ENCODE data around the gene TNKS2. TPM values are rescaled to one million over a fixed set of nuclear protein-coding genes. Genes with fewer than 3 reads are reported as not detected.
A peak's percentile ranks its signal among the peaks of the same experiment; 100 is the strongest.

Gene TNKS2
- polyA plus RNA-seq, 1 donor (not counting 4 experiments of a cell fraction or from before 2014, with no cell fraction given): 35.4 TPM

DNA sequence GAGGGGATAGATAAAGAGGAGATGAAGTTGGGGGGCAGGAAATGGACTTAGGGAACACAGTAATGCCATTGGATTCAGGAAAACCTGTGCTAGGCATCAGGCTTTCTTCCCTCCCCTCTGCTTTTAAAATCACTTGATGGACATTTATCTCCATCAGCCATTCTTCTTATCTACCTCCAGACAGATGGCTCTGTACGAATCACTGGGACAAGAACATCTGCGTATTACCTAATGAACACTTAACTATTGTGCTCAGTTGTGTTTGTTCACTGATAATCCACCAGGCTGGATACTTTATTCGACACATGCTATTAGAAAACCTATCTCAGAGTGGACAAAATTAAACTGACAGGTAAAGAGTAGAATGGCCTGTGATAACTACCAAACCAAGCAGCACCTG, 40.0 kb downstream of the TNKS2 start:
- no peak overlapping the region for H3K4me3 ChIP-seq (ENCODE audit: control insufficient read depth in 2 of 3, extremely low read depth in 1 of 3, insufficient read depth in 2 of 3, low read depth in 1 of 3, low read length in 3 of 3)
- H3K79me2 ChIP-seq (ENCODE audit: control insufficient read depth, insufficient read depth, low read length): no peaks in the 10 kb centered on the region
- no peaks in the 10 kb centered on the region for H3K9me3 ChIP-seq (ENCODE audit: control insufficient read depth, low read depth, low read length)
- dilution Hi-C loops (cut with MboI; ENCODE audit: extremely low pct_ligation_motif_present, low sequenced_read_pairs): no loop called here
- no peak overlapping the region for H3K9ac ChIP-seq (ENCODE audit: control insufficient read depth, extremely low read depth, insufficient read depth, low read length)
- peaks cover 24 to 41% of the 10 kb centered on the region in 2 experiments for H3K36me3 ChIP-seq (ENCODE audit: control insufficient read depth in 2 of 2, extremely low read depth in 1 of 2, insufficient read depth in 2 of 2, low read length in 2 of 2)
- no peak overlapping the region for H3K27ac ChIP-seq (ENCODE audit: control insufficient read depth, insufficient read depth, low read length)
- no peak for TF ChIP-seq EZH2 (IDR thresholded peaks at IDR 0.05; ENCODE audit: low read length)
- H4K20me1 ChIP-seq (ENCODE audit: control insufficient read depth, extremely low read depth, insufficient read depth, low read length): no peaks in the 10 kb centered on the region
- H2AFZ ChIP-seq (ENCODE audit: control insufficient read depth, low read length): no peak overlapping the region
- no peak overlapping the region for H3K4me2 ChIP-seq (ENCODE audit: control insufficient read depth, extremely low read depth, insufficient read depth, low read depth, low read length)
- FAIRE-seq (no peak), DNase-seq (ENCODE audit: low read depth, low spot score) (no peak)
- H3K9me1 ChIP-seq (ENCODE audit: control insufficient read depth, extremely low read depth, insufficient read depth, low read length): no peaks in the 10 kb centered on the region
- no peaks in the 10 kb centered on the region for H3K27me3 ChIP-seq (ENCODE audit: control insufficient read depth, extremely low read depth, insufficient read depth, low read length)
- H3K4me1 ChIP-seq (ENCODE audit: control insufficient read depth, extremely low read depth, insufficient read depth, low read length): no peaks in the 10 kb centered on the region

GRCh38 chr10:91843083-91843482, 44.9 kb downstream of the TNKS2 start:
- dilution Hi-C loops (cut with MboI; ENCODE audit: extremely low pct_ligation_motif_present, low sequenced_read_pairs): no loop called here
- no peak for DNase-seq (ENCODE audit: low read depth, low spot score)
- H3K9me1 ChIP-seq (ENCODE audit: control insufficient read depth, extremely low read depth, insufficient read depth, low read length): no peaks in the 10 kb centered on the region
- no peak overlapping the region for H2AFZ ChIP-seq (ENCODE audit: control insufficient read depth, low read length)
- peaks cover 29 to 41% of the 10 kb centered on the region in 2 experiments for H3K36me3 ChIP-seq (ENCODE audit: control insufficient read depth in 2 of 2, extremely low read depth in 1 of 2, insufficient read depth in 2 of 2, low read length in 2 of 2)
- H3K4me1 ChIP-seq (ENCODE audit: control insufficient read depth, extremely low read depth, insufficient read depth, low read length): no peaks in the 10 kb centered on the region
- no peaks in the 10 kb centered on the region for H3K9me3 ChIP-seq (ENCODE audit: control insufficient read depth, low read depth, low read length)
- no peak overlapping the region for H3K4me2 ChIP-seq (ENCODE audit: control insufficient read depth, extremely low read depth, insufficient read depth, low read depth, low read length)
- no peak overlapping the region for H3K27ac ChIP-seq (ENCODE audit: control insufficient read depth, insufficient read depth, low read length)
- TF ChIP-seq EZH2 (IDR thresholded peaks at IDR 0.05; ENCODE audit: low read length) (no peak), CTCF (optimal IDR thresholded peaks at IDR 0.05 in 1 of 3, IDR thresholded peaks at IDR 0.05 in 1 of 3, conservative IDR thresholded peaks at IDR 0.05 in 1 of 3; ENCODE audit: extremely low read depth in 1 of 3, insufficient read depth in 2 of 3, low read length in 3 of 3) (no peak)
- no peaks in the 10 kb centered on the region for H4K20me1 ChIP-seq (ENCODE audit: control insufficient read depth, extremely low read depth, insufficient read depth, low read length)
- no peak for FAIRE-seq
- H3K27me3 ChIP-seq (ENCODE audit: control insufficient read depth, extremely low read depth, insufficient read depth, low read length): no peaks in the 10 kb centered on the region
- H3K4me3 ChIP-seq (ENCODE audit: control insufficient read depth in 2 of 3, extremely low read depth in 1 of 3, insufficient read depth in 2 of 3, low read depth in 1 of 3, low read length in 3 of 3): no peak overlapping the region
- H3K79me2 ChIP-seq (ENCODE audit: control insufficient read depth, insufficient read depth, low read length): no peaks in the 10 kb centered on the region
- no peak overlapping the region for H3K9ac ChIP-seq (ENCODE audit: control insufficient read depth, extremely low read depth, insufficient read depth, low read length)

DNA sequence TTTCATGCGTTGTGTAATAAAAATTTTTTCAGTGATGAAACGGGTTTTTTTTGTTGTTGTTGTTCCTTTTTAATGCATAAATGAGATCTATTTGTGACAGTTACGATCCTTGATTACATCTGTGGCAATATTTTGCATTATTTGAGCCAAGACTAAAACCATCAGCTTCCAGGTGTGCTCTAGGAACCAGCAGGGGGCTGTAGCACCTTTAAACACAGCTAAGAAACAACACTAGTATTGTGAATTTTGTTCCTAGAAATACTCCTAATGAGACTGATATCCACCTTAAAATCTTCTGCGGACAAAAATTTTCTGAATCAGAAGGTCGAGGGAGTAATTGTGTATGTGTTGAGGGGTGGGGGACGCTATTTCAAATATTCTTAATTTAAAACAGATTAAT, 58.4 kb downstream of the TNKS2 start:
- Histone ChIP-seq H3K27ac (ENCODE audit: control insufficient read depth, insufficient read depth, low read length) (no peak overlapping the region), H3K4me2 (ENCODE audit: control insufficient read depth, extremely low read depth, insufficient read depth, low read depth, low read length) (no peak overlapping the region), H3K36me3 (ENCODE audit: control insufficient read depth in 2 of 2, extremely low read depth in 1 of 2, insufficient read depth in 2 of 2, low read length in 2 of 2) (peaks cover 0 to 15% of the 10 kb centered on the region in 2 experiments), H2AFZ (ENCODE audit: control insufficient read depth, low read length) (no peak overlapping the region), H3K9me1 (ENCODE audit: control insufficient read depth, extremely low read depth, insufficient read depth, low read length) (no peaks in the 10 kb centered on the region), H3K27me3 (ENCODE audit: control insufficient read depth, extremely low read depth, insufficient read depth, low read length) (no peaks in the 10 kb centered on the region), H3K79me2 (ENCODE audit: control insufficient read depth, insufficient read depth, low read length) (no peaks in the 10 kb centered on the region), H3K4me1 (ENCODE audit: control insufficient read depth, extremely low read depth, insufficient read depth, low read length) (no peaks in the 10 kb centered on the region), H3K9me3 (ENCODE audit: control insufficient read depth, low read depth, low read length) (no peaks in the 10 kb centered on the region), H3K9ac (ENCODE audit: control insufficient read depth, extremely low read depth, insufficient read depth, low read length) (no peak overlapping the region), H3K4me3 (ENCODE audit: control insufficient read depth in 2 of 3, extremely low read depth in 1 of 3, insufficient read depth in 2 of 3, low read depth in 1 of 3, low read length in 3 of 3) (no peak overlapping the region), H4K20me1 (ENCODE audit: control insufficient read depth, extremely low read depth, insufficient read depth, low read length) (no peaks in the 10 kb centered on the region)
- dilution Hi-C loops (cut with MboI; ENCODE audit: extremely low pct_ligation_motif_present, low sequenced_read_pairs): no loop called here
- no peak for DNase-seq (ENCODE audit: low read depth, low spot score)
- peak; percentile 61 for FAIRE-seq
- TF ChIP-seq CTCF (optimal IDR thresholded peaks at IDR 0.05 in 1 of 3, IDR thresholded peaks at IDR 0.05 in 1 of 3, conservative IDR thresholded peaks at IDR 0.05 in 1 of 3; ENCODE audit: extremely low read depth in 1 of 3, insufficient read depth in 2 of 3, low read length in 3 of 3) (peak; percentile 23 to 50 (median 41)), EZH2 (IDR thresholded peaks at IDR 0.05; ENCODE audit: low read length) (no peak)

All from keratinocyte (primary cell).